Brain microvascular endothelial cell (primary cell): ENCODE measurements around the gene AGPS.
"Not testable (repeated sequence)": the region's sequence is repeated elsewhere in the genome, so short reads cannot be mapped to it uniquely, and the experiment has no call there.

Source experiments
- DNase-seq: peaks from one replicate; pipeline ENCODE4 v3.0.0-alpha.2; 2020
- H3K27ac ChIP-seq: fragments of 250-450 bp; sonication (Bioruptor Pico); 2 replicates; pipeline ENCODE4 v1.5.1; 2020; ENCODE audit warnings: mild to moderate bottlenecking, moderate library complexity
- H3K27me3 ChIP-seq: fragments of 250-450 bp; sonication (Bioruptor Pico); replicated peaks from 2 replicates; pipeline ENCODE4 v1.5.1; 2020; ENCODE audit warnings: mild to moderate bottlenecking
- H3K36me3 ChIP-seq: fragments of 250-450 bp; sonication (Bioruptor Pico); replicated peaks from 2 replicates; pipeline ENCODE4 v1.5.1; 2020; ENCODE audit warnings: mild to moderate bottlenecking
- H3K4me3 ChIP-seq: 2 replicates; pipeline ENCODE4 v1.5.1; 2011; ENCODE audit warnings: low read depth, mild to moderate bottlenecking, control low read depth, low read length, moderate library complexity
- in situ Hi-C: cut with HindIII; loops from 2 replicates; pipeline ENCODE4 v1.10.0; 2017; ENCODE audit warnings: low sequenced_read_pairs, low pct_ligation_motif_present
- TF ChIP-seq, protein P1 (sequence below): IDR thresholded peaks from 2 replicates; pipeline ENCODE4 v1.5.1; 2011; ENCODE audit warnings: low read depth, mild to moderate bottlenecking, moderate library complexity, low read length, control low read depth, inconsistent platforms; ENCODE audit errors: missing control alignments

AGPS gene

DNA sequence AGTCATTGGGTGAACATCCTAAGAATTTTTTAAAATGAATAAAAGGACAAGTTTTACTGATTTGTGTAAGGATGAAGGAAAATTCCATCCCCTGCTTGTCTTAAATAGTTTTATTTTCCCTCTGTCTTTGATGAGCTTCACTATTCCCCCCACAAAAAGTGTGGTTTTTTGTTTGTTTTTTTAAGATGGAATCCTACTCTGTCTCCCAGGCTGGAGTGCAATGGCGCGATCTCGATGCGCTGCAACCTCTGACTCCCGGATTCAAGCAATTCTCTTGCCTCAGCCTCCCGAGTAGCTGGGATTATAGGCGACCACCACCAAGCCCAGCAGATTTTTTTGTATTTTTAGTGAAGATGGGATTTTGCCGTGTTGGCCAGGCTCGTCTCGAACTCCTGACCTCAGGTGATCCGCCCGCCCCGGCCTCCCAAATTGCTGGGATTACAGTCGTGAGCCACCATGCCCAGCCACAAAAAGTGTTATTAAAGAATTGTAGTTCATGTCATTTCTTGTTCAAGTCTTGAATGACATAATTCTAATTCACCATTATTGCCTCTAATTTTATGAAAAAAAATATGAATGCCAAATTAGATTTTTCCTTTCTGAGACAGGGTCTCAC lies 91.7 kb downstream of the AGPS start:
- peaks cover 3% of the 10 kb centered on the region for H3K36me3 ChIP-seq
- DNase-seq = no peak
- H3K27ac ChIP-seq = no peak overlapping the region
- in situ Hi-C loops = no loop called here
- H3K27me3 ChIP-seq = no peaks in the 10 kb centered on the region
- TF ChIP-seq, protein P1, sequence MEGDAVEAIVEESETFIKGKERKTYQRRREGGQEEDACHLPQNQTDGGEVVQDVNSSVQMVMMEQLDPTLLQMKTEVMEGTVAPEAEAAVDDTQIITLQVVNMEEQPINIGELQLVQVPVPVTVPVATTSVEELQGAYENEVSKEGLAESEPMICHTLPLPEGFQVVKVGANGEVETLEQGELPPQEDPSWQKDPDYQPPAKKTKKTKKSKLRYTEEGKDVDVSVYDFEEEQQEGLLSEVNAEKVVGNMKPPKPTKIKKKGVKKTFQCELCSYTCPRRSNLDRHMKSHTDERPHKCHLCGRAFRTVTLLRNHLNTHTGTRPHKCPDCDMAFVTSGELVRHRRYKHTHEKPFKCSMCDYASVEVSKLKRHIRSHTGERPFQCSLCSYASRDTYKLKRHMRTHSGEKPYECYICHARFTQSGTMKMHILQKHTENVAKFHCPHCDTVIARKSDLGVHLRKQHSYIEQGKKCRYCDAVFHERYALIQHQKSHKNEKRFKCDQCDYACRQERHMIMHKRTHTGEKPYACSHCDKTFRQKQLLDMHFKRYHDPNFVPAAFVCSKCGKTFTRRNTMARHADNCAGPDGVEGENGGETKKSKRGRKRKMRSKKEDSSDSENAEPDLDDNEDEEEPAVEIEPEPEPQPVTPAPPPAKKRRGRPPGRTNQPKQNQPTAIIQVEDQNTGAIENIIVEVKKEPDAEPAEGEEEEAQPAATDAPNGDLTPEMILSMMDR = no peak
- no peak overlapping the region for H3K4me3 ChIP-seq

DNA sequence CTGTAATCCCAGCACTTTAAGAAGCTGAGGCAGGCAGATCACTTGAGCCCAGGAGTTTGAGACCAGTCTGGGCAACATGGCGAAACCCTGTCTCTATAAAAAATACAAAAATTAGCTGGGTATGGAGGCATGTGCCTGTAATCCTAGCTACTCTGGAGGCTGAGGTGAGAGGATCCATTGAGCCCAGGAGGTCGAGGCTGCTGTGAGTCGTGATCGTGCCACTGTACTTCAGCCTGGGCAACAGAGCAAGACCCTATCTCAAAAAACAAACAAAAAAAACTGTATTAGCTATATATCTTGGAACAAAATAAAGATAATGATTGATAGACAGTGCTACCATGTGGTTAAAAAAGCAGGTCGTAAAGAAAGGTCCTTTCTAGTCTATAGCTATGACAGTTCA lies 93.1 kb downstream of the AGPS start:
- in situ Hi-C loops, H3K27ac ChIP-seq, H3K36me3 ChIP-seq, H3K4me3 ChIP-seq, H3K27me3 ChIP-seq, DNase-seq: not testable (repeated sequence)

DNA sequence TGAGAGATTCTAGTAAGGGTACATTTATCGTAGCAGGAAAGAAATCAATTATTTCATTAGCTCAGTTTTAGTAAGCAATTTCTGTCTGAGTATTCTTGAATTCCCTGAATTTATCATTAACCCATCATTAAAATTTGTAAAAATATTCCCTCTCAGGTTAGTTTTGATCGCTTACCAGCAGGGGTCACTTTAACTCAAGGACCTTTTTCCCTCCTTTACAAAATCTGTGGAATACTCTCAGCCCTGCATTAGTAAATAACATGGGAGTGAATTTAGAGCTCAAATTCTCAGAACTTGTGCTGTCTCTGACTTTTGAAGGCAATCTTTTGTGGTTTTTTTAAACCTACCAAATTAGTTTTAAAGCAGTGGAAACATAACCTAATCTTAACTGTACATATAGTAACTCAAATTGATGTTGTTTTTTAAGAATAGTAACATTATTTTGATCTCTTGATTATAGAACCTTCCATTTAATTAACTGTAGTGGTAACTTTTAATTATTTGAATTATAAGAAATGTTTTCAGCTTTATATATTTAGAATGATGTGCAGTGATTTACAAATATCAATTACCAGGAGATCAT lies 97.2 kb downstream of the AGPS start:
- in situ Hi-C loops = no loop called here

DNA sequence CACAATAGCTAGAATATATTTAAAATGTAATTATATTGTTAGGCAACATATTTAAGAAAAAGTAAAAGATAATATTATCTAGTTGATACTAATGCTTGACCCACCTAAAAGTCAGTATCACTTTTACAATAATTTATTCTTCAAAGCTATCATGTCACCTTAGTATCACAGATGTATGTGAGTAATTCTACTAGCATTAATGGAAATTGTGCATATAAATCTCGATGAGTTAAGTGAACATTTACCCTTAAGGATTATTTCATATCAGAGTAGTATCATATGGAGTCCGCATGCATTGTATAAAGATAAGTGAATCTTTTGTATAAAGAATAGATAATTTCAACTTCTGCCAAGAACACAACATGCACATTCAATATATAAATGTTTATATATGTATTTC lies 103.4 kb downstream of the AGPS start:
- no peak overlapping the region for H3K27ac ChIP-seq
- in situ Hi-C loops = no loop called here
- DNase-seq = no peak
- peaks cover 8% of the 10 kb centered on the region for H3K36me3 ChIP-seq
- H3K27me3 ChIP-seq = no peaks in the 10 kb centered on the region
- H3K4me3 ChIP-seq = no peak overlapping the region
- TF ChIP-seq, protein P1 = no peak

More for the DNA sequence above, 97.2 kb downstream of the AGPS start:
- Histone ChIP-seq H3K36me3 (peaks cover 8% of the 10 kb centered on the region), H3K27me3 (no peaks in the 10 kb centered on the region), H3K27ac (no peak overlapping the region), H3K4me3 (no peak overlapping the region)
- no peak for DNase-seq
- TF ChIP-seq, protein P1 = peak; percentile 62

DNA sequence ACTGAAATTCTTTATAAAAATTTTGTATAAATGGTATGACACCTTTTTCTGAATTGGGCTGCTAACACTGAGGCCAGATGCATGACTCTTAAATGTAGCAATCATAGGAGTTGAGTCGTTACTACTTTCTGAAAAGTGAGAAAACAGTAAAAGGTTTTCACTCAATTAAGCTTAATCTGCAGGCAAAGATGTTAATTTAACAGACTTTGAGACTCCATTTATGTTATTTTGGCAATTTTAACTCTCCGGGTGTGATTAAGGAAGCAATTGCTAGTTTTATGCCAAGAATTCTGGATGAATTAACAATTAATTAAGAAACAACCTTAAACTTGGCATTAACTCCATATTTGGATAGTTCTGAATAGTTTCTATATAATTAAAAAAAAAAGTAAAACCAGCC lies 104.3 kb downstream of the AGPS start:
- Histone ChIP-seq H3K36me3 (peaks cover 8% of the 10 kb centered on the region), H3K4me3 (no peak overlapping the region), H3K27me3 (no peaks in the 10 kb centered on the region), H3K27ac (no peak overlapping the region)
- in situ Hi-C loops = no loop called here
- DNase-seq = no peak
- TF ChIP-seq, protein P1 = no peak

DNA sequence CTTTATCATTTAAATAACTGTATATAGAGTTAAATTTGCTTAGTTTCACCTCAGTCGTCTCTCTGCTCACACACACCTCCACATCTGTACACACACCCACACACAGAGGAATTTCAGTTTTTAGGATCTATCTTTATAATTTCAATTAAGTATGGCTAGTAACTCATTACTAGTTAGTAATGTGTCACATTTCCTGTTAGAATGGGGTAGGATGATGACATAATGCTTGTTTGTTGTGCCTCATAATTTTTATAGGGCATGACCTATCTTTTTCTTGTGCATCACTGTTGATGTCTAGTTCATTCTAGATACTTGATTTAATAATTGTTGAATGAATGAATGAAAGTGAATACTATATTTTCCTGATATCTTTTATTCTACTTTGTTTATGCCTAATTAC lies 108.6 kb downstream of the AGPS start:
- TF ChIP-seq, protein P1 = no peak
- Histone ChIP-seq H3K27me3 (no peaks in the 10 kb centered on the region), H3K36me3 (no peaks in the 10 kb centered on the region), H3K27ac (no peak overlapping the region), H3K4me3 (no peak overlapping the region)
- DNase-seq = no peak
- in situ Hi-C loops = no loop called here
